HG03066 (cell line): Measurements from ENCODE around the gene TMEM59L.
"Not testable (repeated sequence)": the region's sequence is repeated elsewhere in the genome, so short reads cannot be mapped to it uniquely, and the experiment has no call there.

Experiments used
- ATAC-seq: cut with Tn5 transposase; IDR thresholded peaks from one replicate; pipeline ENCODE4 v1.9.1; 2021; ENCODE audit warnings: low read depth; ENCODE audit not compliant: unreplicated experiment

Gene TMEM59L

DNA sequence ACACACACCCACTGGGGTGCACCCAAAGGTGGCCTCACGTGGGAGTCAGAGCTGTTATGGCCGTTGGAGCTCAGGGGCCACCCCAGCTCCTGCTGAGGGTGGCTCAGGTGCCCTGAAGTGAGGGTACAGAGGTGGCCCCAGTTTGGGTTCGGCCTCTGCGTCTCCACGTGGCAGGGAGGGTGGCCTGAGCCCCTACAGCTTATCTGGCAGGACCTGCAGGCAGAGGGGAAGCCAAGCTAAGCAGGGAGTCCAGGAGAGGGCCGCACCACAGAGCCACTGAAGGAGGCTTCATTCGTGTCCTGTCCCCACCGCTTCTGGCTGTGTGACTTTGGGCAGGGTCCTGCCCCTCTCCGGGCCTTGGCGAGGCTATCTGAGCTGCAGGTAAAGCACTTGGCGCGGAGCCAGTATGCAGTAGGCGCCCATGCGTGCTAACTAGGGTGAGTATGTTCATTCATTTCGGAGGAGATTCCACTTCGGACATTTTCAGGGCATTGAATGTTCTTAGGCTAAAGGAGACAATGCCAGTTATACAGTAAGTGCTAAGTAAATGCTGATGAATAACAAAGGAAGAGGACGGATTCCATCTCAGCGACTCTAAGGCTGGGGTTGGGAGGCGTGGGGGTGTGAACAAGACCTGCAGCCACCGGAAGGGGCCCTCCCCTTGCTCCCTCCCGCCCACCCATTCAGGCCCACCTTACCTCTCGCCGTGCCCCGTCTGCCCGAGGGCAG is 19.1 kb upstream of the TMEM59L start:
- no peak for ATAC-seq

DNA sequence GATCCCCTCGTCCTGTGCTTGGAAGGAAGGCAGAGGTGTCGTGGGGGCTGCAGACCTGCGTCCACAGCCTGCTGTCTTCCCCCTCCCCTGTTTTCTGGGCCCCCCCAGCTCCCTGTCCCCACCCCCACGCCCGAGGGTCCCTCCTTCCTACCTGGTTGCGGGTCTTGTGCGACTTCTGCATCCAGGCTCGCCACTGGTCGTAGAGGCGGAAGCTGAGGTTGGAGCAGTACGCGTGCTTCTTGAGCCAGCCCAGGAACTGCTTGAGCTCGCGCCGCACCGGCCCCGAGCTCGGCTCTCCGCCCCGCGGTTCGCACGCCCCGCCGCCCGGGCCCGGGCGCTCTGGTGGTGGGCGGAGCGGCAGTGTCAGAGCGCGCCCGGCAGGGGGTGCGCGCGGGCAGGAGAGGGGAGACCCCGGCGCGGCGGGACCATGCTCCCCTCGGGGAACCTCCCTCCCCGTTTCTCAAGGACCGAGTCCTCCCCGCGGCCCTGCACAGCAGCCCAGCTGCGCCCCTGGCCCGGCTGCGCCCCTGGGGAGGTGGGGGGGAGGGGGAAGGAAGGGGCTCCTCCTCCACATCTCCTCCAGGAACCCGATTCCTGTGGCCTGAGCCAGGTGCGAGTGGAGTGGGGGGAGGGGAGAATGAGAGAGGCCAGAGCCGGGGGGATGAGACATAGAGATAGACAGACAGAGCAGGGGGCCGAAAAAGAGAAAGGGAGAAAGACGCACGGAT is 18.4 kb upstream of the TMEM59L start:
- no peak for ATAC-seq

DNA sequence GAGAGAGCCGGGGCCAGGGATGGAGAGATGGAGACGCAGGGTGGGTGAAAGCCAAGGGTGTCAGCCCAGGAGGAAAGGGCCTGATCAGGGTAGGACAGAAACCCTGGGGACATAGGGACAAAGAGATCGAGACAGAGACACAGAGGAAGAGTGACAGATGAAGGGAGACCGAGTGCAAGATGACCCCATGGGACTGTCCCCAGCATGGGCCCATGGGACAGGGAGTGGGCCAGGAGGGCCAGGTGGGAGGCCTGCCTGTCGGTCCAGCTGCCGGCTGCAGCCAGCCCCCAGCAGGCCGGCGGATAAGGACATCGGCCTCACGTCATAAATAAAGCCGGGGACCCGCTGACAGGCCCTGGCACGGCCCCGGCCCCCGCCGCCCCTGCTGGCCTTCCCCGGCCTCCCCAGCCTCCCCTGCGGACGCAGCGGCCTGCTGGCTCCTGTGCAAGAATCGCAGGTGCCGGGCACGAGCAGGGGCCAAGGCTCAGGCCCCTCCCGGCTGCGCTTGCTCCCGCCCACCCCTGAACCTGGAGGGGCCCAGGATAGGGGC is 17.8 kb upstream of the TMEM59L start:
- ATAC-seq = no peak

DNA sequence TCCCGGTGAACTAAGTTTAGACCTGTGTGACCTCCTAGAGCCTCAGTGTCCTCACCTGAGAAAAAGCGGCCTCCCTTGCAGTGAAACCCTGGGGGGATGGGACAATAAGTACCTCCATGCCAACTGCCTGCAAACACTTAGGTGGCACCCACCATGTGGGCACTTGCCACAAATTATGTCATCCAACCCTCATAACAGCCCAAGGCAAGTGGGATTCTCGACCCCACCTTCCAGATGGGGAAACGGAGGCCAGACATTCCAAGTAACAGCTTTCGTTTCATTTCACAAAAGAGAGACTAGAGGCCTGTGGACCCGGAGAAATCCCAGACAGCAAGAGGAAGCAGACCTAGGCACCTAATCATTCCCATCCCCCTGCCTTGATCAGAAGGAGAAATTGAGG is 17.2 kb upstream of the TMEM59L start:
- ATAC-seq = no peak

DNA sequence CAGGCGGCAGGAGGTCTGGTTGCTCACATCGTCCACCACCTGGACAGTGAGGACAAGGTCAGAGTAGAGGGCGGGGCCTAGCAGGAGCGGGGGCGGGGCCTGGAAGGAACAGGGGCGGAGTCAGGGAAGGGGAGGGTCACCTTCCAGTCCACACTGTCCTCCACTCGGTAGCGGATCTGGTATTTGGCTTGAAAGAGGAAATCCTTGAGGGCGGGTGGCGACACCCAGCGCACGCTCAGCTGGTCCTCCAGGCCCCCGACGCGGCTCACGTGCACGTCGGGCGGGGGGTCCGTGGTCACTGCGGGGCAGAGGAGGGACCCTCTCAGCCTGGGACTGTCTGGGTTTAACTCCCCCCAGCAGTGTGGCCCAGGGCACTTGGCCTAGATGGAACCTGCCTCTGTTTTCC is 15.9 kb upstream of the TMEM59L start:
- no peak for ATAC-seq

DNA sequence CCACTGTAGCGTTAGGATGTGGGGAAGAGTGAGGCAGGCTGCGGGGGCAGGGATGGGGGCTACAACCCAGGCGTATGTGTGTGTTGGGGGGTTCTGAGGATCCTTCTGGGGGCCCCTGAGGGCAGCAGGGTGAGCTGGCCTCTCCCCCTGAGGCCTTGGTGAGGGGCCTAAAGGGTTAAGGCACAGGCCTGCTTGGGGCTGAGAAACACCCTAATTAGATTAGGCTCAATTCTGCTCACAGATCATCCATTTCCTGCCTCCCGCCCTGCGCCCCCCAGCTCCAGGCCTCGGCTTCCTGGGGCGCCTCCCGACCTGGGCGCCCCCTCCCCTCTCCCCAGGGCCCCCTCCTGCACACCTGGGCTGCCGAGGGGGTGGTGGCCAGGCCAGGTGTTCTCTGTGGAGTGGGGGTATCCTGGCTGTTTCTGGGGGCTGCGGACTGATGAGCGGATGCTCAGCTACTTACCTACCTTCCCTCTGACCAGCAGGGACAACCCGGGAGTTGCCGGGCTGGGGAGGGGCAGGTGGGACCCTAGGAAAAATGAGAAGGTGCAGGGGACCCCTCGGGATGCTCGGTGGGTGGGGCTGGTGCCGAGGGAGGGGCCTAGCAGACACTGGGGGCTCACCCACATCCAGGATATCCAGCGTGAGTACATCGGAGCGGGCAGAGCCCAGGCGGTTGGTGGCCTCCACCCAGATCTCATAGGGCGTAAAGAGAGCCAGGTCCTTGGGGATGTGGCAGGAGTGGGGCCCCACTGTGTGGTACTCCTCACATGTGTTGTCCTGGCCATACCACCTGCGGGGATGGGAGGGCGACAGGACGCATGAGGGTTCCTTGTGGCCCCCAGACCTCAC is 14.6 kb upstream of the TMEM59L start:
- ATAC-seq = no peak

DNA sequence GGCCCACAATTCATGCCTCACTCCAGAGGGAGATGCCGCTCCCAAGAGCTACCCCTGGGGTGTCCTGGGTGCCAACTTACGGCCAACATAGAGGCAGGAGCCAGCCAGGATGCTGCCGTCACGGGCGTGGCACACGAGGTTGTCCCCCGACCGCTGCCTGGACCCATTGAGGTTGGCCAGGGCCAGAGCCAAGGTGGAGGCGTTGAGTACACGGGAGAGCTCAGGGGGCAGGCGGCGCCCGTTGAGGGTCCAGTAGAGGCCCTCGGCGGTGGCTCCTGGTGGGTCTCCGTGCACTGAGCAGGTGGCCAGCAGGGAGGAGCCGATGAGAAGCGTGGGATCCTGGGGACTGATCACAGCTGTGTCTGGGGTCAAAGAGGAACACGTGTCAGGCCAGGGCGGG is 13.2 kb upstream of the TMEM59L start:
- ATAC-seq = no peak

DNA sequence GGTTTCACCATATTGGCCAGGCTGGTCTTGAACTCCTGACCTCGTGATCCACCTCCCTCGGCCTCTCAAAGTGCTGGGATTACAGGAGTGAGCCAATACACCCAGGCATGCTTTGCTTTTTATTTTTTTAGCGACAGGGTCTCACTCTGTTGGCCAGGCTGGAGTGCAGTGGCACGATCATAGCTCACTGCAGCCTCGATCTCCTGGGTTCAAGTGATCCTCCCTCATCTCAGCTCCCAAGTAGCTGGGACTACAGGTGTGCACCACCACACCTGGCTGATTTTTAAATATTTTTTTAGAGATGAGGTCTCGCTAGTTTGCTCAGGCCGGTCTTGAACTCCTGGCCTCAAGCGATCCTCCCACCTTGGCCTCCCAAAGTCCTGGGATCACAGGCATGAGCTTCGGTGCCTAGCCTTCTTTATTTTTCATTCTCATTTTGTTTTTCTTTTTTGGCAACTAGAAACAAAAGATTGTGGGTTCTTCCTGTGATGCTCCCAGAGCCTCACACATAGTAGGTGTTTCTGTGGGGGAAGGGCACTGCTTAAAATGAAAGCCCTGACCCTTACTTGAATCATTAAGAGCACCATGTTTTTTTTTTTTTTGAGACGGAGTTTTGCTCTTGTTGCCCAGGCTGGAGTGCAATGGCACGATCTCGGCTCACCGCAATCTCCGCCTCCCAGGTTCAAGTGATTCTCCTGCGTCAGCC is 11.8 kb upstream of the TMEM59L start:
- not testable (repeated sequence) for ATAC-seq

DNA sequence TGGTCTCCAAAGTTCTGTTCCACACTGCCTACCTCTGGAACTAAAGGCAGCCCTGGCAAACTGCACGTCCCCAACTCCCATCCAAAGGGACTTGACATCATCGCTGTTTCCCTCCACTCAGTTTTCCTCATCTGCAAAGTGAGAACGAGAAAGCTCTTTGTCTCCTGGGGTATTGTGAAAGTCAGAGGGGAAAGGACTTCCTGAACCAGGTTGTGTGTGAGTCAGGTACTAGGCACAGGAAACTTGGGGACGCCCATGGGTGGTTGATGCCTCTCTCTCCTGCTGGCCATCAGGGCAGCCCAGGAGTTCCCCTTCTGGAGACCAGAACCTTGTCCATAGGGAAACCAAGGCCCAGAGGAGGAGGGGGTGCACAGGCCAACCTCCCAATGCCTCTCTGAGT is 10.8 kb upstream of the TMEM59L start:
- no peak for ATAC-seq

DNA sequence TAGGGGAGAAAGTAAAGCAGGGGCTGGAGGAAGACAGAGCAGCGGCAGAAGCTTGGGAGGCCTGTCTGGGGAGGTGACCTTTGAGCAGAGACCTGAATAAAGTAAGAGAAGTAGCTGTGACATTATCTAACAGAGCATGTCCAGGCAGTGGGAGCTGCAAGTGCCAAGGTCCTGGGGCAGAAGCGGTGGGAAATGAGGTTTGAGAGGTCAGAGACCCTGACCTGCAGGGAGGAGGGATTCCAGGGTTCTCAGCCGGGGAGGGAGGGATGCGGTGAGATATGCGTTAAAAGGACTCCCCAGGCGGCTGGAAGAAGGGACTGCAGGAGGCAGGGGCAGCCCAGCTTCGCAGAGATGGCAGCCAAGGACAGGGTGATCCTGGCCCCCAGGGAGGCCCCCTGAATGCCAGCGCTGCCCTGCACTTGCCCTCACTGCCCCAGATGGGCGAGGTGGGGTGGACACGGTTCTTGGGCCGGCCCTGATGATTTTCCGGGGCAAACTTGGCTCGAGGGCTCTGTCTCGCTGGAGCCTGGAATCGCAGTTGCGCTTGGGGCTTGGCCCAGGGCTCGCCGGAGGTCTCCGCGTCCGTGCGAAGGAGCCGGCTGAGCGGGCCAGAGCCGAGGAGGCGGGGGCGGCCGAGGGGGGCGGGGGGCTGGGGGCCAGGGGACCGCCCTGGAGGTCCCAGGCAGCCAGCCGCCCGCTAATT is 9.3 kb upstream of the TMEM59L start:
- ATAC-seq = no peak

DNA sequence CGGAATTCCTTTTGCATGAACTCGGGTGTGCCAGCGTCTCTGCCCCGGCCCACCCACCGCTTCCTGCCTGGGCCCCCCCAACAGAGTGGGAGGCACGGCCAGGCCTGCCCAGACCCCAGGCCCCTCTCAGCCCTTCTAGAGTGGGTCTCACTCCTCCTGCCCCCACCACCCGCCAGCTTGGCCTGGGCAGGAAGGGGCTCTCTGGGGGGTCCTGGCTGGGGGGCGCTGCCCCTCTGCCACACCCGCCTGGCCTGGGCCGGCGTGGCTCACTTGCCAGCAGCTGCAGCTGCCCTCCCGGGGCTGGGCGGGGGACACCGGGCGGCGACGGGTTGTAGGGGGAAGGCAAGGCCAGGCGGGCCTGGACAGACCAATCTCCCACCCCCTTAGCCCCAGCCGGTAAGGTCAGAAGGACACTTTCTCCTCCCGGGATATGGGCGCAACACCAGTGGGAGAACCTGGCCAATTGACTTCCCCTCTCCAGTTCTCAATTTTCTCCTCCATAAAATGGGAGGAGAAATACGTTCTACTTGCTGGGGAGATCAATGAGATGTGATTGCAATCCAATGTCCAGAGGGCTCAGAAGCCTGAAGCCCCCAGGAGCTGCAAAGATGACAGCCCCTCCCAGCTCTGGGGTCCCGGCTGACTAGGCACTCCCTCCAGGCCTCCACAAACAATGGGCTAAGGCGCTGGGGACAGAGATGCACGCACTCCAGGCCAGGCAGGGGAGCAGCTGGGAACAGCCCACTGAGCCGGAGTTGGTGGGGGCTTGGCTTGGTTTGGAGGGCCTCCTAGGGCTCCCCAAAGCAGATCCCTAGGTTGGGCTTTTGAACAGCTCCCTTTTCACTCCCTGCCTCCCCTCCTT is 8.5 kb upstream of the TMEM59L start:
- ATAC-seq = no peak

DNA sequence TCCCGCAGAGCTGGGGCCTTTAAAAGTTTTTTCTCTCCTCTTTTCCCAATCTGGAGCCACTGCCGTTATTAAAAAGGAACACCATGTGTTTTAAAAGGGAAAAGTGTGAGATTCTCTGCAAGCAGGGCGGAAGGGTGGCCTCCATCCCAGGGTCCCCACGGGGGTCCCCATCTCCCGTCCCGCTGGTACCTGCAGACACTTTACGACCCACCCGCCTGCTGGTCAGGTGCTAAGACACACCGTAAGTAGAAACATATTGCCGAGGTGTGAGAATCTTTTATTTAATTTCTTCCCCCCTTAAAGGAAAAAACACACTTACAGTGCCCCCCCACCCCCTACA is 7.9 kb upstream of the TMEM59L start:
- ATAC-seq = no peak

DNA sequence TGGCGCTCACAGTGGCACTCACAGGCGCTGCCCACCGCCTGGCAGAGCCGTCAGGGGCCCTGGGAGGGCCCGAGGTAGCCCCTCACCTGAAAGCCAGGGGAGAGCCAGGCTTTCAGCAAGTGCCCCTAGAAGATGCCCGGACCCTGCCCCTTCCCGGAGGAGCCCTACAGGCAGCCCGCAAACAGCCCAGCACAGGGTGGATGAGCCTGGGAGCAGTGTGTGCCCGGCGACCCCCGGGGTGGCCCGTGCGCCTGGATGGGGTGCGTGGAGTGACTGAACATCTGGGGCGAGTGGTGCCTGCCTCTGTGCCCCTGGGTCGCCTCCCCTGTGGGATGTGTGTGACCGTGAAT is 7.5 kb upstream of the TMEM59L start:
- no peak for ATAC-seq

DNA sequence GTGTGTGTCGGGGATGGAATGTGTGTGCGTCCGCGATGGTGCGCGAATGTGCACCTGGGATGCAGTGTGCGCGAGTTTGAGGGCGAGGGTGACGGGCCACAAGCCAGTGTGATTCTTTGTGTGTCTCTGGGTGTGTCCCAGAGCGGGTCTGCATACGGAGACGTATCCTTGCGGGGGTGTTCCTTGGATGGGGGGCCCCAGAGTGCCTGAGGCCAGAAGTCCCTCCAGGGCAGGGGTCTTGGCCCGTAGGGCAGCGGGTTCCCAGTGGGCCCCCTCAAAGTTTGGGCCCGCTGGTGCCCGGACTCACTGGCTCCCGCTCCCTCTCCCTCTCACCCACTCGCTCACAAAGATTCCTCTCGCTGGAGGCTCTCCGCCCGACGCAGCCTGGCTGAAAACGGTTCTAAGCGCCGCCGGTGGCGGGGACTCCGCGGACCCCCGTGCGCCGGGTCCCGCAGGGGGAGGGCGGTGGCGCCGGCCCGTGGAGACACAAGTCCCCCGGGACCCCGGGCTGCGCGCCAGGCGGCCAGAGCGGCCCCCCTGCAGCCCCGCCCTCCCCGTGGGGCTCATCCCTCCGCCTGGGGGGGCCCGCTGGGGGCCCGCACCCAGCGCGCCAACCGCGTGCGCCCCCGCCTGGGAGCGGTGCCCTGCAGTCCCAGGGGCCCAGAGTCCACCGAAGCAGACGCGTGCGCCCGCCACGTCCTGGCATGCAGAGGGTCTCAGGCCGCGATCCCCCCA is 7.0 kb upstream of the TMEM59L start:
- ATAC-seq = no peak

DNA sequence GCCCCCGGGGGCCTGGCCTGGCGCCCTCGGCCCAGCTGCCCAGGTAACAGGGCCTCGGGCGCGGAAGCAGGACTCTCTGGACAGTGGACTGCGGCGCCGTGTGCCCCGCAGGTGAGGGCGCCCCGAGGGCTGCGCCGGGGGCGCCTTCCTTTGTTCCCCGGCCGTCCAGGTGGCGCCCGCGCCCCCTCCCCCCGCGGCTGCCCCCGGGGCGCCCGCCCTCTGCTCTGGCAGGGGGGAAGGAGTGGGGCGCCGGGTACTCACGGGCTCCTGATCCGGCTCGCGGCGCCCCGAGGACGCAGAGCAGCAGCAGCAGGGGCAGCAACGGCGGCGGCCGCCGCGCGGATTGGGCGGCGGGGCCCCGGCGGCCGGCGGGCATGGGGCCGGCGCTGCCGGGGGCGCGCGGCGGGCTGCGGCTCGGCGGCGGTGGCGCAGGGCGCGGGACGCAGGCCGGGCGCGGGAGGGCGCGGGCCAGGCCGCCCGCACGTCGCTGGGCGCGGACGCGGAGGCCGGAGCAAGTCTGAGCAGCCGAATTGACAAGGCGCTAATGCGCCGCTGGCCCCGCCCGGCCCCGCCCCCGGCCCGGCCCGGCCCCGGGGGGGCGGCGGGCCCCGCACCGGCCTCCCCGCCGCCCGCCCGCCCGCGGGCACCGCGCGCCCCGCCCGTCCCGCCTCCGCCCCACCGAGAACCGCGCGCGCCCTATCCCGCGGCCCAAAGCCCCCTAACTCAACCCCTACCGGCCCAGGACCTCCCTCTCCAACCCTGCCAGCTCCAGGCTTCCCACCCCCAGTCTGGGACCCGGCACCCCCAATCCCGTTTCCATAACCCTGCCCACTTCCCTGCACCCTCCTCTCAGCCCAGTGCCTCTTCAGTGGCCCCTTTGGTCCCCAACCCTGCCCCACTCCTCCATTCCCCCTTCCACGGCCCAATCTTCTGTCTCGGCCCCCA is 6.1 kb upstream of the TMEM59L start, which contains the start of gene CRLF1:
CRLF1 (minus strand) TSS at position 519 of the 945 bp plus-strand sequence; CDS start at position 376, 143 bp downstream.
- no peak for ATAC-seq

DNA sequence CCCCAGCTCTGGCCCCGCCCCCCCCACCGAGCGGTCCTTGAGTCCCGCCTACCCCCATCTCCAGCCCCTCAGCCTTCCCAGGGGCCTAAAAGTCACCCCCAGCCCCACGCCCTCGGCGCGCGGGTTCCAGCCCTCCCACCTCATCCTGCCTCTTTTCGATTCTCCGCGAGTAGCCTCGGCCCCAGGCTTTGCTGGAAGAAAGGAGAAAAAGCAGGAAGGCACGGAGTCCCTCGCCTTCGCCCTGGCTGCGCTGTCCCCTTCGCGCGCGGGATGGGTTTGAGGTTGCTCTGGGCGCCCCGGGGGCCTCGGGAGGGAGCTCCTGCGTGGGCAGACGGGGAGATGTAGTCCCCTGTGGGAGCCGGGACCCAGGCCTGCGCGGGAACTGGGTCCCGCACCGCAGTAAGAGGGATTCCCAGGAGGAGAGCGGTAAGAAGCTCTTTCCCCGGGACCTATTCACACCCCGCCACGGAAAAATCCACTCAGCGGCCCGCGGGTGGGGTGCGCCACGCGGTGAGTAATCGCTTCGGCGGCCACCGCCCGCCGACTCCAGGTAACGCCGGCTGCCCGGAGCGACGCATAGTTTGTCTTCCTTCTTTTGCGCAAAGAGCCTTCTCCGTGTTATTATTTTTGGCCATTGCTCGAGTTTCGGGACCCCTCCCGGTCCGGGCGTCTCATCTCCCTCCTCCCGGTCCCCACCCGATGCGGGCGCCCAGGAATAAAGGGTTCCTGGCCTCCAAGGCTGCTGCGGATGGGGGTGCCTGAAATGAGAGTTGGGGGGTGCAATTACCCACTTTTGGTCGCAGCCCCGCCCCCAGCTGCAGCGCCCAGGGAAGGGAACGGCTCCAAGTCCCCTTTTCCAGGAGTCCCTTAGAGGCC is 5.2 kb upstream of the TMEM59L start:
- no peak for ATAC-seq
